Esophagus squamous epithelium (tissue), 4 donors: ENCODE results near the gene CSF3R.

Experiments
- POLR2A ChIP-seq, 4 donors: fragments of 450-650 bp; IDR thresholded peaks; one replicate each; pipeline ENCODE4 v1.6.1; 2017; ENCODE audit warnings: antibody characterized with exemption in 4 of 4, mild to moderate bottlenecking in 4 of 4, moderate library complexity in 3 of 4
- TF ChIP-seq, protein P1 (sequence below), 6 experiments: fragments of 450-650 bp in 4 of 6; fragments of 200-600 bp in 2 of 6; sonication (generic) in 2 of 6; IDR thresholded peaks; one replicate each; pipeline ENCODE4 v1.5.1; 2016 to 2019; ENCODE audit warnings: antibody characterized with exemption in 6 of 6, mild to moderate bottlenecking in 4 of 6, moderate library complexity in 4 of 6

- TF ChIP-seq, protein P1, sequence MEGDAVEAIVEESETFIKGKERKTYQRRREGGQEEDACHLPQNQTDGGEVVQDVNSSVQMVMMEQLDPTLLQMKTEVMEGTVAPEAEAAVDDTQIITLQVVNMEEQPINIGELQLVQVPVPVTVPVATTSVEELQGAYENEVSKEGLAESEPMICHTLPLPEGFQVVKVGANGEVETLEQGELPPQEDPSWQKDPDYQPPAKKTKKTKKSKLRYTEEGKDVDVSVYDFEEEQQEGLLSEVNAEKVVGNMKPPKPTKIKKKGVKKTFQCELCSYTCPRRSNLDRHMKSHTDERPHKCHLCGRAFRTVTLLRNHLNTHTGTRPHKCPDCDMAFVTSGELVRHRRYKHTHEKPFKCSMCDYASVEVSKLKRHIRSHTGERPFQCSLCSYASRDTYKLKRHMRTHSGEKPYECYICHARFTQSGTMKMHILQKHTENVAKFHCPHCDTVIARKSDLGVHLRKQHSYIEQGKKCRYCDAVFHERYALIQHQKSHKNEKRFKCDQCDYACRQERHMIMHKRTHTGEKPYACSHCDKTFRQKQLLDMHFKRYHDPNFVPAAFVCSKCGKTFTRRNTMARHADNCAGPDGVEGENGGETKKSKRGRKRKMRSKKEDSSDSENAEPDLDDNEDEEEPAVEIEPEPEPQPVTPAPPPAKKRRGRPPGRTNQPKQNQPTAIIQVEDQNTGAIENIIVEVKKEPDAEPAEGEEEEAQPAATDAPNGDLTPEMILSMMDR (IDR thresholded peaks at IDR 0.05), result no peak
- TF ChIP-seq POLR2A (IDR thresholded peaks at IDR 0.05), result no peak
Observed at GRCh38 chr1:36508257-36508656, 25.5 kb upstream of the CSF3R start.
